Neutrophil (primary cell): ENCODE data around the gene SMIM20.

Source experiments
- H3K27ac ChIP-seq: fragments of 200-600 bp; sonication (generic); 2 replicates; pipeline ENCODE4 v1.5.1; 2016; ENCODE audit warnings: mild to moderate bottlenecking, moderate library complexity
- H3K27me3 ChIP-seq: fragments of 200-600 bp; sonication (generic); 2 replicates; pipeline ENCODE4 v1.6.0; 2016; ENCODE audit warnings: mild to moderate bottlenecking
- H3K36me3 ChIP-seq: fragments of 200-600 bp; sonication (generic); 2 replicates; pipeline ENCODE4 v1.5.1; 2017
- H3K4me1 ChIP-seq, 2 experiments: fragments of 200-600 bp in 1 of 2; sonication (generic) in 1 of 2; 1 replicate in 1 of 2; 2 replicates in 1 of 2; pipeline versions ENCODE4 v1.5.1 to v1.6.1; 2013 to 2016; ENCODE audit warnings: low read depth in 1 of 2, low read length in 1 of 2, mild to moderate bottlenecking in 1 of 2, moderate library complexity in 1 of 2; ENCODE audit not compliant: control insufficient read depth in 1 of 2, insufficient read depth in 1 of 2
- H3K4me3 ChIP-seq, 2 experiments: fragments of 200-600 bp in 1 of 2; sonication (generic) in 1 of 2; 1 replicate in 1 of 2; 2 replicates in 1 of 2; pipeline ENCODE4 v1.5.1; 2013 to 2016; ENCODE audit warnings: low read depth in 1 of 2, low read length in 1 of 2, mild to moderate bottlenecking in 1 of 2, moderate library complexity in 1 of 2
- H3K9me3 ChIP-seq: fragments of 200-600 bp; sonication (generic); 2 replicates; pipeline ENCODE4 v1.5.1; 2016
- TF ChIP-seq, protein P1 (sequence below): fragments of 200-600 bp; sonication (generic); IDR thresholded peaks from 2 replicates; pipeline ENCODE4 v1.5.1; 2016; ENCODE audit warnings: antibody characterized with exemption

The SMIM20 gene

DNA sequence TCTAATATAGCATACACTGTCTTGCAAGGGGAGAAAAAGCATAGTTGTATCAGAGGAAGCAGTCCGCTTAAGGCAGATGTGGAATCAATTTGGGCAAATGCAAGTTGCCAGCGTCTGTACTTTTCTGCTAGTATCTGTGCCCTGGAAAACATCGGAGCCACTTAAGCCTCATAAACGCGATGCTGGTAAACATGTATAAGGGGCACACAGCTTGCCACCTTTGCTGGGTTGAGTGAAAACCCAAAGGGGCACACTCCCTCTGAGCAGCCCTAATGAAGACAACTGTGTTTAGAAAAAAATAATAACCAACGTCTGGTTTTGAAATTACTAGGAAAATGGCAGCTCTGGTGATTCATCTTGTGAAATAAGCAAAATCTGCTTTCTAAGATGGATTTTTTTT is 24.3 kb downstream of the SMIM20 start:
- no peak overlapping the region for H3K27ac ChIP-seq

DNA sequence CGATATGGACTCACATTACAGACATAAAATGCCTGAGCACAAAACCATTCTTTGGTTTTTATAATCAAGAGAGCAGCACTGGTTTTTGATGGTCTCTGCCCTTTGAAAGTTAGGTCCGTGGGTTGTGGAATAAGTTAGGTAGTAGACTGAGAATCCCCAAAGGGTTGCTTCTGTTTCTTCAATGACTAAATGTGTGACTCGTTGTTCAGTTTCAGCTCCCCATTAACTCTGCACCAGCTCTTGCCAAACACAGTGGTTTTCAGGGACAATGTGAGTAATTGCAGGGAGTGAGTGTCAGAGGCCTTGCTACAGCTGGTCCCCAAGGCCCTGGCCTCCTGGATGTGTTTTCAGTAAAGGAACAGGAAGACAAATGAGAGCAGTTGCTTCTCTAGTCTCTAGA is 24.8 kb downstream of the SMIM20 start:
- no peaks in the 10 kb centered on the region for H3K9me3 ChIP-seq
- no peaks in the 10 kb centered on the region for H3K4me1 ChIP-seq
- no peaks in the 10 kb centered on the region for H3K36me3 ChIP-seq
- no peak overlapping the region for H3K27ac ChIP-seq
- H3K4me3 ChIP-seq = no peak overlapping the region
- peaks cover 10% of the 10 kb centered on the region for H3K27me3 ChIP-seq
- TF ChIP-seq, protein P1, sequence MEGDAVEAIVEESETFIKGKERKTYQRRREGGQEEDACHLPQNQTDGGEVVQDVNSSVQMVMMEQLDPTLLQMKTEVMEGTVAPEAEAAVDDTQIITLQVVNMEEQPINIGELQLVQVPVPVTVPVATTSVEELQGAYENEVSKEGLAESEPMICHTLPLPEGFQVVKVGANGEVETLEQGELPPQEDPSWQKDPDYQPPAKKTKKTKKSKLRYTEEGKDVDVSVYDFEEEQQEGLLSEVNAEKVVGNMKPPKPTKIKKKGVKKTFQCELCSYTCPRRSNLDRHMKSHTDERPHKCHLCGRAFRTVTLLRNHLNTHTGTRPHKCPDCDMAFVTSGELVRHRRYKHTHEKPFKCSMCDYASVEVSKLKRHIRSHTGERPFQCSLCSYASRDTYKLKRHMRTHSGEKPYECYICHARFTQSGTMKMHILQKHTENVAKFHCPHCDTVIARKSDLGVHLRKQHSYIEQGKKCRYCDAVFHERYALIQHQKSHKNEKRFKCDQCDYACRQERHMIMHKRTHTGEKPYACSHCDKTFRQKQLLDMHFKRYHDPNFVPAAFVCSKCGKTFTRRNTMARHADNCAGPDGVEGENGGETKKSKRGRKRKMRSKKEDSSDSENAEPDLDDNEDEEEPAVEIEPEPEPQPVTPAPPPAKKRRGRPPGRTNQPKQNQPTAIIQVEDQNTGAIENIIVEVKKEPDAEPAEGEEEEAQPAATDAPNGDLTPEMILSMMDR = no peak

More for the DNA sequence above, 24.3 kb downstream of the SMIM20 start:
- TF ChIP-seq, protein P1 = no peak
- no peaks in the 10 kb centered on the region for H3K4me1 ChIP-seq
- H3K9me3 ChIP-seq = no peaks in the 10 kb centered on the region
- H3K4me3 ChIP-seq = no peak overlapping the region
- H3K36me3 ChIP-seq = no peaks in the 10 kb centered on the region
- peaks cover 10% of the 10 kb centered on the region for H3K27me3 ChIP-seq

DNA sequence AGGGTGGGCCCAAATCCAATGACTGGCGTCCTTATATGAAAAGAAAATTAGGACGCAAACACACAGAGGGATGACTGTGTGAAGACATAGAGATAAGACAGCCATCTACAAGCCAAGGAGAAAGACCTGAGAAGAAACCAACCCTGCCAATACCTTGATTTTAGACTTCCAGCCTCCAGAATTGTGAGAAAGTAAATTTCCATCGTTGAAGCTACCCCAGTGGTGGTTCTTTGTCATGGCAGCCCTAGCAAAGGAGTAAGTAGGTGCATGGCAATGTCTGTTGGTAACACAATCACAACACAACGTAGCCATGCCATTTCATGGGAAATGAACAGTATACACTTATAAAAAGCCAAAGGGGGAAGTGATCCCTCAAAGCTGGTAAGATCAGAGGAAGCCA is 25.3 kb downstream of the SMIM20 start:
- Histone ChIP-seq H3K36me3 (no peaks in the 10 kb centered on the region), H3K27ac (no peak overlapping the region), H3K9me3 (no peaks in the 10 kb centered on the region), H3K27me3 (peaks cover 10% of the 10 kb centered on the region), H3K4me3 (no peak overlapping the region), H3K4me1 (no peaks in the 10 kb centered on the region)
- TF ChIP-seq, protein P1 = no peak

DNA sequence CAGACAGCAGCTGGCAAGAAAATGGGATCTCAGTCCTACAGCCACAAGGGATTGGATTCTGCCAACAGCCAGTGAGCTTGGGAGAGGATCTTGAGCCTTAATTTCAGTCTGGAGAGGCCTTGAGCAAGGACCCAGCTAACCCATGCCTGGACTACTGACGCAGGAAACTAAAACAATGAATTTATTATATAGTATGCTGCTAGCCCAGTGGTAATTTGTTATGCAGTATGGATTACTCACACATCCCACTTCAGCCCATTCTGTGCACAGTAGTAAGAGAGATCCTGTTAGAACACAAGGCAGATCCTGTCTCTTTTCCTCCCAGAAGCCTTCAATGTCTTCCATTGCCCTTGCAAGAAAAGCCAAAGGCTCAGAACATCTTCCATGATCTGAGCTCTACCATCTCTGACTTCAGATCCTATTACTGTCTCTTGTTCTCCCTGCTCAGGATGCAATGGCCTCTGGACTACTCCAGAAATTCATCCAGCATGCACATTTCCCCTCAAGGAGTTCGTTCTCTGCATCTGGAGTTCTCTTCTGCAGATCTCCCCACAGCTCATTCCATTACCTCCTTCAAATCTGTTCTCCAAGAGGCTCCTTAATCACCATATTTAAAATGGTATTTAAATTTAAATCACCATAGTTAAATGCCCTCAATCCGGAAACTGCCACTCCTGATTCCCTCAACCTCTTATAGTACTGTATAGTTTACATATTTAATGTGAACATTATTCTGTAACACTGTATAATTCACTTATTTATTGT is 27.6 kb downstream of the SMIM20 start:
- Histone ChIP-seq H3K27ac (no peak overlapping the region), H3K4me1 (no peaks in the 10 kb centered on the region), H3K36me3 (no peaks in the 10 kb centered on the region), H3K4me3 (no peak overlapping the region), H3K27me3 (peaks cover 8% of the 10 kb centered on the region), H3K9me3 (no peaks in the 10 kb centered on the region)
- TF ChIP-seq, protein P1 = no peak

DNA sequence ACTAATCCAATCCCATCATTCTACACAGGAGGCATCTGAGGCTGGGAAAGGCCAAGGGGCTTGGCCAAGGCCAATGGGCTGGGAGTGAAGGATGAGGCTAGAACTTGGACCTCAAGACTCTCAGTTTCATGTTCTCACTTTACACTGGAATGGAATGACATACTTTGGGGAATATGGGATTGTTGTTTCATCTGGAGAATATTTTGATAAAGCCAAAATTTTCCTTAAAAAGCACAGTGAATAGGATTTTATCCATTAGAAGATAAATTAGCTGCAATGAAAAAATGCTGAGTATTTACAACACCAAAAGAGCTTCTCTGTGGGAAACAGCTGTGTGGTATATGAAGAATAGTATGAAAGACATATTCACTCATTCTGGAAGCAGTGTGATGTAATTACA is 29.3 kb downstream of the SMIM20 start:
- no peaks in the 10 kb centered on the region for H3K4me1 ChIP-seq
- no peaks in the 10 kb centered on the region for H3K36me3 ChIP-seq
- no peak overlapping the region for H3K4me3 ChIP-seq
- H3K27me3 ChIP-seq = peaks cover 5% of the 10 kb centered on the region
- no peaks in the 10 kb centered on the region for H3K9me3 ChIP-seq
- H3K27ac ChIP-seq = no peak overlapping the region
- TF ChIP-seq, protein P1 = no peak
